Measurements from ENCODE around the gene FAP. TPM values are rescaled to one million over a fixed set of nuclear protein-coding genes. Genes with fewer than 3 reads are reported as not detected.

FAP gene
- total RNA-seq, 2 donors from 2014 or later = 21.3 to 37.6 TPM

GRCh38 chr2:162211732-162212131 lies 31.5 kb downstream of the FAP start:
- DNase-seq (ENCODE audit: low spot score) (no peak), ATAC-seq (ENCODE audit: insufficient number of reproducible peaks, low FRiP score, low read depth) (no peak)
- no peaks in the 10 kb centered on the region for H3K36me3 ChIP-seq
- TF ChIP-seq, protein P1, sequence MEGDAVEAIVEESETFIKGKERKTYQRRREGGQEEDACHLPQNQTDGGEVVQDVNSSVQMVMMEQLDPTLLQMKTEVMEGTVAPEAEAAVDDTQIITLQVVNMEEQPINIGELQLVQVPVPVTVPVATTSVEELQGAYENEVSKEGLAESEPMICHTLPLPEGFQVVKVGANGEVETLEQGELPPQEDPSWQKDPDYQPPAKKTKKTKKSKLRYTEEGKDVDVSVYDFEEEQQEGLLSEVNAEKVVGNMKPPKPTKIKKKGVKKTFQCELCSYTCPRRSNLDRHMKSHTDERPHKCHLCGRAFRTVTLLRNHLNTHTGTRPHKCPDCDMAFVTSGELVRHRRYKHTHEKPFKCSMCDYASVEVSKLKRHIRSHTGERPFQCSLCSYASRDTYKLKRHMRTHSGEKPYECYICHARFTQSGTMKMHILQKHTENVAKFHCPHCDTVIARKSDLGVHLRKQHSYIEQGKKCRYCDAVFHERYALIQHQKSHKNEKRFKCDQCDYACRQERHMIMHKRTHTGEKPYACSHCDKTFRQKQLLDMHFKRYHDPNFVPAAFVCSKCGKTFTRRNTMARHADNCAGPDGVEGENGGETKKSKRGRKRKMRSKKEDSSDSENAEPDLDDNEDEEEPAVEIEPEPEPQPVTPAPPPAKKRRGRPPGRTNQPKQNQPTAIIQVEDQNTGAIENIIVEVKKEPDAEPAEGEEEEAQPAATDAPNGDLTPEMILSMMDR (IDR thresholded peaks at IDR 0.05) = no peak
- no peak overlapping the region for H3K27ac ChIP-seq
- no peak overlapping the region for H3K4me3 ChIP-seq
- no peaks in the 10 kb centered on the region for H3K9me3 ChIP-seq
- no peaks in the 10 kb centered on the region for H3K27me3 ChIP-seq (replicated peaks; ENCODE audit: insufficient read depth)
- peaks cover 4 to 13% of the 10 kb centered on the region in 2 donors for H3K4me1 ChIP-seq (ENCODE audit: control insufficient read depth in 1 of 2, low read depth in 2 of 2)

DNA sequence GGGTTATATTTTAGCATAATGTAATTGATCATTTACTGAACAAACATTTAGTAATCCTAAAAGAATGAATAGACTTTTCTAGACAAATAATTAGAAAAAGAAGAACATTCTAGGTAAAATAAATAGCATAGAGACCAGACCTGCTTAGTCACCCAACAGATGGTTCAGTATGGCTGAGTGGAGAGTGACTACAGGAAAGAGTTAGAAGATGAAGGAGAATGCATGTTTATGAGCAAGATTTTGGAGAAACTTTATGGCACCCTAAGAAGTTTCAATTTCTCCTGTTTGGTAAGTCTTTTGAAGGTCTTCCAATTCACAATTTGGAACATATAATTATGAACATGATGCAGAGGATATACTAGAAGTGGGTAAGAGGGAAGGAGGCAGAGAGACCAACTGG lies 32.9 kb downstream of the FAP start:
- Histone ChIP-seq H3K27me3 (replicated peaks; ENCODE audit: insufficient read depth) (no peaks in the 10 kb centered on the region), H3K27ac (no peak overlapping the region), H3K4me3 (no peak overlapping the region), H3K36me3 (no peaks in the 10 kb centered on the region), H3K9me3 (no peaks in the 10 kb centered on the region), H3K4me1 (ENCODE audit: control insufficient read depth in 1 of 2, low read depth in 2 of 2) (peaks cover 4 to 13% of the 10 kb centered on the region in 2 donors)
- TF ChIP-seq, protein P1 (IDR thresholded peaks at IDR 0.05) = no peak
- DNase-seq (ENCODE audit: low spot score) (no peak), ATAC-seq (ENCODE audit: insufficient number of reproducible peaks, low FRiP score, low read depth) (no peak)

GRCh38 chr2:162202203-162202602 lies 41.0 kb downstream of the FAP start:
- Histone ChIP-seq H3K4me1 (ENCODE audit: control insufficient read depth in 1 of 2, low read depth in 2 of 2) (no peaks in the 10 kb centered on the region), H3K9me3 (no peaks in the 10 kb centered on the region), H3K36me3 (no peaks in the 10 kb centered on the region), H3K27ac (no peak overlapping the region), H3K4me3 (no peak overlapping the region), H3K27me3 (replicated peaks; ENCODE audit: insufficient read depth) (no peaks in the 10 kb centered on the region)
- DNase-seq (ENCODE audit: low spot score) = no peak
- TF ChIP-seq, protein P1 (IDR thresholded peaks at IDR 0.05) = no peak
- no peak for ATAC-seq (ENCODE audit: insufficient number of reproducible peaks, low FRiP score, low read depth)

DNA sequence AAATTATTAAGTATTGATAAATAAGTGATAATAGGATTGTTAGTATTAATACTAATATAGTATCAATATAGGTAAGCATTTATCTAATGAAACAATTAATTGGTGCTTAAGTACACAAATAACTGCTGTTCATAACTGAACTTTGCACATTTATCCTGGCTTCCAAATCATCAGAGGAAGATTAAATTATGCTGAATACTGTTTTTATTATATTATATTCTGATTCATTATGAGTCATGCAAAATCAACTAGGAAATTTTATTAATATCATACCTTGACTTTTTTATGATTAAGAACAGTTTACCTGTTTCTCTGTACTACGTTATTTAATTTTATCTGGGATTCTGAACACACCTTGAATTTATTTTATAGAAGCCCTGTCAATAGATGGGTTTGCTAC lies 42.6 kb downstream of the FAP start:
- TF ChIP-seq, protein P1 (IDR thresholded peaks at IDR 0.05) = no peak
- Histone ChIP-seq H3K4me1 (ENCODE audit: control insufficient read depth in 1 of 2, low read depth in 2 of 2) (no peaks in the 10 kb centered on the region), H3K27me3 (replicated peaks; ENCODE audit: insufficient read depth) (no peaks in the 10 kb centered on the region), H3K9me3 (no peaks in the 10 kb centered on the region), H3K27ac (no peak overlapping the region), H3K36me3 (no peaks in the 10 kb centered on the region), H3K4me3 (no peak overlapping the region)
- ATAC-seq (ENCODE audit: insufficient number of reproducible peaks, low FRiP score, low read depth) = no peak
- DNase-seq (ENCODE audit: low spot score) = no peak

DNA sequence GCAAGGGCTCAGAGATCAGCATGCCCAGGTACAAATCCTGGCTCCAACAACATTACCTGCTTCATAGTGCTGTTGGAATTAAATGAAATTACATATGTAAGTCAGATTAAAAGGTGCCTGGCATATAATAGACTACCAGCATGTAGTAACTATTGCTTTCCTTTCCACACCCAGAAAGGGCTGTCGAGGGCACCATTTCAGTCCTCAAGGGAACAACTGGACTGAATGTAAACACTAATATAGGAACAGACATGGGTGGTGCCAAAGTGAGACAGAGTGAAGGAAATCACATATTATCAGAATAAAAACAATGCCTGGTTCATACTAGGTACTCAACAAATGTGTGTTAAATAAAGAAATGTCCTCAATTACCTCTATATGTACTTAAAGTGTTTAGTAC lies 43.3 kb downstream of the FAP start:
- no peaks in the 10 kb centered on the region for H3K36me3 ChIP-seq
- ATAC-seq (ENCODE audit: insufficient number of reproducible peaks, low FRiP score, low read depth) = no peak
- TF ChIP-seq, protein P1 (IDR thresholded peaks at IDR 0.05) = no peak

More for the DNA sequence above, 43.3 kb downstream of the FAP start:
- Histone ChIP-seq H3K4me1 (ENCODE audit: control insufficient read depth in 1 of 2, low read depth in 2 of 2) (no peaks in the 10 kb centered on the region), H3K27ac (no peak overlapping the region), H3K9me3 (no peaks in the 10 kb centered on the region), H3K4me3 (no peak overlapping the region), H3K27me3 (replicated peaks; ENCODE audit: insufficient read depth) (no peaks in the 10 kb centered on the region)
- no peak for DNase-seq (ENCODE audit: low spot score)
